Ectodermal cell (in vitro differentiated cells): ENCODE data around the gene RAB1B.
"Not testable (repeated sequence)": the region's sequence is repeated elsewhere in the genome, so short reads cannot be mapped to it uniquely, and the experiment has no call there.

Experiments
- H3K27ac ChIP-seq: 2 replicates; pipeline ENCODE4 v1.7.0; 2013; ENCODE audit warnings: mild to moderate bottlenecking, low read depth, low read length; ENCODE audit not compliant: insufficient read depth, poor library complexity, severe bottlenecking
- H3K27me3 ChIP-seq: 2 replicates; pipeline ENCODE4 v1.7.0; 2013; ENCODE audit warnings: mild to moderate bottlenecking, low read length; ENCODE audit not compliant: insufficient read depth, control insufficient read depth, poor library complexity, severe bottlenecking
- H3K36me3 ChIP-seq: one replicate; pipeline ENCODE4 v1.7.0; 2013; ENCODE audit warnings: low read length; ENCODE audit not compliant: control insufficient read depth, insufficient read depth
- H3K4me1 ChIP-seq: one replicate; pipeline ENCODE4 v1.7.0; 2013; ENCODE audit warnings: low read length; ENCODE audit not compliant: control insufficient read depth, insufficient read depth
- H3K4me3 ChIP-seq: 2 replicates; pipeline ENCODE4 v1.7.0; 2013; ENCODE audit warnings: low read depth, low read length, control low read depth; ENCODE audit not compliant: insufficient read depth
- H3K9me3 ChIP-seq: 2 replicates; pipeline ENCODE4 v1.7.0; 2013; ENCODE audit warnings: mild to moderate bottlenecking, low read length, moderate library complexity; ENCODE audit not compliant: control insufficient read depth
- WGBS, 2 experiments: methylation state at CpG; one replicate each; pipeline ENCODE4 v1.1.7; 2013; ENCODE audit warnings: missing lambda C conversion rate in 2 of 2; 5-methylcytosine and 5-hydroxymethylcytosine counted together

Gene RAB1B

GRCh38 chr11:66275984-66276612 is 7.7 kb downstream of the RAB1B start:
- WGBS, 2 experiments, result 95% methylated on average over 14 of the region's 14 CpGs
- Histone ChIP-seq H3K27me3 (no peaks in the 10 kb centered on the region), H3K9me3 (no peaks in the 10 kb centered on the region), H3K4me1 (peaks cover 26% of the 10 kb centered on the region), H3K27ac (no peak overlapping the region), H3K4me3 (no peak overlapping the region), H3K36me3 (peaks cover 31% of the 10 kb centered on the region)

GRCh38 chr11:66276619-66277018 is 8.2 kb downstream of the RAB1B start:
- not testable (repeated sequence) for H3K27ac ChIP-seq, H3K9me3 ChIP-seq, H3K4me3 ChIP-seq, H3K27me3 ChIP-seq
- WGBS, 2 experiments, result 87 to 91% methylated on average over 12 to 13 of the region's 13 CpGs
- peaks cover 32% of the 10 kb centered on the region for H3K4me1 ChIP-seq
- H3K36me3 ChIP-seq, result peaks cover 31% of the 10 kb centered on the region

GRCh38 chr11:66277064-66277463 is 8.6 kb downstream of the RAB1B start:
- not testable (repeated sequence) for H3K4me3 ChIP-seq, H3K27ac ChIP-seq, H3K27me3 ChIP-seq, H3K9me3 ChIP-seq
- peaks cover 29% of the 10 kb centered on the region for H3K36me3 ChIP-seq
- H3K4me1 ChIP-seq, result peaks cover 36% of the 10 kb centered on the region
- WGBS, 2 experiments, result 80 to 86% methylated on average over 4 of the region's 4 CpGs

- H3K4me1 ChIP-seq, result peaks cover 36% of the 10 kb centered on the region
- 2 to 3% methylated on average over 84 of the region's 84 CpGs for WGBS, 2 experiments
- no peaks in the 10 kb centered on the region for H3K9me3 ChIP-seq
- peaks cover 22% of the 10 kb centered on the region for H3K36me3 ChIP-seq
- peak within 1 kb of the TSS; percentile 20 for H3K27ac ChIP-seq
- H3K27me3 ChIP-seq, result no peaks in the 10 kb centered on the region
- peak within 1 kb of the TSS; percentile 40 for H3K4me3 ChIP-seq
Observed at GRCh38 chr11:66277471-66278362, 9.3 kb downstream of the RAB1B start, which contains the start of gene CNIH2. Gene CNIH2, plus strand, starts transcription at chr11:66278175. Its CDS starts 282 bp downstream, at chr11:66278457.

- peaks cover 17% of the 10 kb centered on the region for H3K36me3 ChIP-seq
- H3K4me1 ChIP-seq, result peaks cover 40% of the 10 kb centered on the region
- H3K9me3 ChIP-seq, result no peaks in the 10 kb centered on the region
- peak overlapping the region; percentile 40 for H3K4me3 ChIP-seq
- 1% methylated on average over 41 to 42 of the region's 45 CpGs for WGBS, 2 experiments
- H3K27ac ChIP-seq, result peak overlapping the region; percentile 20
- H3K27me3 ChIP-seq, result no peaks in the 10 kb centered on the region
Observed at GRCh38 chr11:66278363-66279091, 10.1 kb downstream of the RAB1B start.

- no peaks in the 10 kb centered on the region for H3K9me3 ChIP-seq
- 30 to 31% methylated on average over 15 of the region's 15 CpGs for WGBS, 2 experiments
- no peaks in the 10 kb centered on the region for H3K27me3 ChIP-seq
- peaks cover 22% of the 10 kb centered on the region for H3K36me3 ChIP-seq
- peaks cover 40% of the 10 kb centered on the region for H3K4me1 ChIP-seq
- H3K4me3 ChIP-seq, result peak overlapping the region; percentile 40
- H3K27ac ChIP-seq, result no peak overlapping the region
Observed at GRCh38 chr11:66279092-66279734, 10.8 kb downstream of the RAB1B start.

- H3K9me3 ChIP-seq, result no peaks in the 10 kb centered on the region
- H3K27ac ChIP-seq, result no peak overlapping the region
- H3K27me3 ChIP-seq, result no peaks in the 10 kb centered on the region
- peaks cover 40% of the 10 kb centered on the region for H3K4me1 ChIP-seq
- no peak overlapping the region for H3K4me3 ChIP-seq
- peaks cover 18% of the 10 kb centered on the region for H3K36me3 ChIP-seq
- 51 to 60% methylated on average over 14 of the region's 14 CpGs for WGBS, 2 experiments
Observed at GRCh38 chr11:66280428-66280827, 12.0 kb downstream of the RAB1B start.

GRCh38 chr11:66281001-66281400 is 12.6 kb downstream of the RAB1B start:
- no peaks in the 10 kb centered on the region for H3K9me3 ChIP-seq
- H3K36me3 ChIP-seq, result peaks cover 12% of the 10 kb centered on the region
- no peak overlapping the region for H3K27ac ChIP-seq
- 75 to 78% methylated on average over 6 of the region's 6 CpGs for WGBS, 2 experiments
- H3K4me1 ChIP-seq, result peaks cover 40% of the 10 kb centered on the region
- no peak overlapping the region for H3K4me3 ChIP-seq
- no peaks in the 10 kb centered on the region for H3K27me3 ChIP-seq

GRCh38 chr11:66281776-66282467 is 13.5 kb downstream of the RAB1B start:
- H3K4me3 ChIP-seq, result no peak overlapping the region
- 44 to 48% methylated on average over 20 of the region's 20 CpGs for WGBS, 2 experiments
- H3K4me1 ChIP-seq, result peaks cover 40% of the 10 kb centered on the region
- no peaks in the 10 kb centered on the region for H3K27me3 ChIP-seq
- peaks cover 9% of the 10 kb centered on the region for H3K36me3 ChIP-seq
- H3K9me3 ChIP-seq, result no peaks in the 10 kb centered on the region
- H3K27ac ChIP-seq, result no peak overlapping the region
